UCSD-AML1 (cell line): ENCODE data around the gene CRTC1.
"Not testable (repeated sequence)": the region's sequence is repeated elsewhere in the genome, so short reads cannot be mapped to it uniquely, and the experiment has no call there.

Source experiments
- DNase-seq: peaks from one replicate; lab custom pipeline; 2025; ENCODE audit not compliant: unreplicated experiment; lab: John Stamatoyannopoulos, UW

The CRTC1 gene

GRCh38 chr19:18668744-18669523 is 14.5 kb upstream of the CRTC1 start:
- no peak for DNase-seq

- DNase-seq: no peak
Measured at GRCh38 chr19:18669524-18669817, 14.0 kb upstream of the CRTC1 start.

- no peak for DNase-seq
Measured at GRCh38 chr19:18669883-18670282, 13.6 kb upstream of the CRTC1 start.

- DNase-seq: no peak
Measured at GRCh38 chr19:18670312-18670711, 13.2 kb upstream of the CRTC1 start.

GRCh38 chr19:18671303-18672043 is 12.0 kb upstream of the CRTC1 start:
- no peak for DNase-seq

- no peak for DNase-seq
Measured at GRCh38 chr19:18672044-18672451, 11.4 kb upstream of the CRTC1 start.

GRCh38 chr19:18672606-18673337 is 10.7 kb upstream of the CRTC1 start:
- DNase-seq: no peak

- DNase-seq: no peak
Measured at GRCh38 chr19:18674616-18675015, 8.9 kb upstream of the CRTC1 start.

GRCh38 chr19:18675779-18676178 is 7.7 kb upstream of the CRTC1 start:
- DNase-seq: no peak

- no peak for DNase-seq
Measured at GRCh38 chr19:18676692-18677091, 6.8 kb upstream of the CRTC1 start.

GRCh38 chr19:18677156-18677555 is 6.3 kb upstream of the CRTC1 start:
- no peak for DNase-seq

GRCh38 chr19:18680148-18680547 is 3.3 kb upstream of the CRTC1 start:
- not testable (repeated sequence) for DNase-seq

- DNase-seq: no peak
Measured at GRCh38 chr19:18682807-18683108, 722 bp upstream of the CRTC1 start.

- no peak for DNase-seq
Measured at GRCh38 chr19:18683958-18684641, 620 bp downstream of the CRTC1 start.

GRCh38 chr19:18684642-18684993 is 1.1 kb downstream of the CRTC1 start:
- no peak for DNase-seq

GRCh38 chr19:18685597-18686190 is 2.2 kb downstream of the CRTC1 start:
- DNase-seq: no peak

GRCh38 chr19:18687740-18688465 is 4.4 kb downstream of the CRTC1 start:
- DNase-seq: no peak

- DNase-seq: no peak
Measured at GRCh38 chr19:18696023-18696422, 12.5 kb downstream of the CRTC1 start.

- DNase-seq: no peak
Measured at GRCh38 chr19:18697680-18698079, 14.2 kb downstream of the CRTC1 start.

- DNase-seq: no peak
Measured at GRCh38 chr19:18698321-18699167, 15.1 kb downstream of the CRTC1 start.
